ENCODE data around the gene SLC22A6.
"Not testable (repeated sequence)": the region's sequence is repeated elsewhere in the genome, so short reads cannot be mapped to it uniquely, and the experiment has no call there.

The SLC22A6 gene

DNA sequence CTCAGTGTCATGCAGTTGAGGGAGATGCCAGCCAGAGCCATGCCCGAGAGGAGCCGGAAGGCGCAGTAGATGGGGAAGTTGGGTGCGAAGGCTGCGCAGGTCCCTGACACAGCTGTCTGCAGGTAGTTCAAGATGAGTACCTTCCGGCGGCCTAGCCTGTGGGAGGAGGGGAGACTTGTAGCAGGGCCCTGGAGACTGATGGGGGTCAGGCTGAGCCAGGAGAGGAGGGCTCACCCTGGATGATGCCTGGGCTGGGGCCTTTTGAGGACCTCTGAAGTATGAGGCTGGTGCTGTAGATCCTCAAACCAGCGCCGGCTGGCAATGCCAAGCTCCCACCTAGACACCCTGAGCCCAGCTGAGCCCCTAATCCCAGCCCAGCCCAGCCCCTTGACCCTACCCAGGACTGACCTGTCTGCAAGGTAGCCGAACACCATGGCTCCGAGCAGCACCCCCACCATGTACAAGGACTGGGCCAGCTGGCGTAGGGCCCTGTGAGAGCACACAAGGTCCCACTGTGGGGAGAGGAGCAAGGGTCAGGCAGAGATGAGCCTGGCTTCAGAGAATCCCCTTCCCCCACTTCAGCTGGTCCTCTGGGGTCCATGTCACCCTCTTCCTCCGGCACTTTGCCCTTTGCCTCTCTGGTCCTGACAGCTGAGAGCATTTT is 1.1 kb downstream of the SLC22A6 start:
- DNase-seq = no peak

DNA sequence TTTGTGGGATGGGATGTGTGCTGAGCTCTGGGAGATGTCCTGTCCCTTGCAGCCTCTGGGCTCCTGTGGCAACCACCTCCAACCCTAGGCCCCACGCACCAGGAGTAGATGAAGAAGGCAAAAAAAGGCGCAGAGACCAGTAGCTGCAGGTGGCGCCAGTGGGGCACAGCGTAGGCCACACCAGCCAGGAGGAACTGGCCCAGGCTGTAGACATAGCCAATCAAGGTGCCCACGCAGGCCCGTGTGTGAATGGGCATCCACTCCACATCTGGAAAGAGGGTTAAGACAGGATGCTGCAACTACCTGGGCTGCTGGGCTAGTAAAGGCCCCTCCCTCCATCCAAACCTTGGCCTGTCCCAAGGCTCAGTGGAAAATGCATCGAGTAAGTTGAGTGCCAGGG is 3.0 kb downstream of the SLC22A6 start:
- DNase-seq = no peak

DNA sequence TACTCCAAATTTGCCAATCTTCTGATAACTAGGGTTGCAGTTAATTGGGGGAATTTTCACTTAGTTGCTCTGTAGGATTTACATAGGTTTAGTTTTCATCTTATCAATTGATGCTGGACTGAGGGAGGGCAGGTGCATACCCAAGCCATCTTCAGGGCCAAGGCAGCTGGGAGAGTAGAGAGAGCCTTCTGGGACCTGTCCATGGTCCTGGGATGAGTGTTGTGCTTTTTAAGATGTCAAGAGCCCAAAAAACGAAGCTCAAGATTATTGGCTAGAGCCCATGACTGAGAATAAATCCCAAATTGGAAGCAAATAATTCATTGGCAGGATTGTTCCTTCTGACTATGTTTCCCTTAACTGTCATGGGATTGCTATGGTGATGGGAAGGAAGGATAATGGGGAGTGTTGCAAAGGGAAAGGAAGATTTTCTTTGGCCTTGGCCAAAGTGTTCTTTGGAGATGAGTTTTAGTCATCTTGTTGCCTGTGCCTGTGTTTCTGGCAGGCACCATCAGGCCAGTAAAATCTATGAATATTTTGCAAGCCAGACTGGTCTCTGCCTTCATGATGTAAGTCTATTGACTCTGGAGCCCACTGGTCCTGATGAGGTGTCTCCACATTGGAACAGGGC is 4.5 kb downstream of the SLC22A6 start:
- DNase-seq = no peak

DNA sequence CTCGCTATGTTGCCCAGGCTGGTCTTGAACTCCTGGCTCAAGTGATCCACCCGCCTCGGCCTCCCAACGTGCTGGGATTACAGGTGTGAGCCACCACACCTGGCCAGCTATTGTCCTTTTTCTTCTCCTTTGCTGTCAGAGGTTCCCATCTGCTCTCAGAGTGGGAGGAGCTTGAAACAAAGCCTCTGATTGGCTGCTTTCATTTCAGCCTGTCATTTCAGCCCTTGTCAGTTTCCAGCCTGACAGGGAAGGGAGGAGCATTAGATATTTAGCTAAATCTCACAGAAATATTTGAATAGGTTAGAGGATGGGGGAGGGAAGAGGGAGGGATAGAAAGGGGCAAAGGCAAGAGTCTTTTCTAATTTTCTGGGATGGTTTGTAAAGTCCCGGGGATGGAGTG is 8.7 kb downstream of the SLC22A6 start:
- DNase-seq = no peak

DNA sequence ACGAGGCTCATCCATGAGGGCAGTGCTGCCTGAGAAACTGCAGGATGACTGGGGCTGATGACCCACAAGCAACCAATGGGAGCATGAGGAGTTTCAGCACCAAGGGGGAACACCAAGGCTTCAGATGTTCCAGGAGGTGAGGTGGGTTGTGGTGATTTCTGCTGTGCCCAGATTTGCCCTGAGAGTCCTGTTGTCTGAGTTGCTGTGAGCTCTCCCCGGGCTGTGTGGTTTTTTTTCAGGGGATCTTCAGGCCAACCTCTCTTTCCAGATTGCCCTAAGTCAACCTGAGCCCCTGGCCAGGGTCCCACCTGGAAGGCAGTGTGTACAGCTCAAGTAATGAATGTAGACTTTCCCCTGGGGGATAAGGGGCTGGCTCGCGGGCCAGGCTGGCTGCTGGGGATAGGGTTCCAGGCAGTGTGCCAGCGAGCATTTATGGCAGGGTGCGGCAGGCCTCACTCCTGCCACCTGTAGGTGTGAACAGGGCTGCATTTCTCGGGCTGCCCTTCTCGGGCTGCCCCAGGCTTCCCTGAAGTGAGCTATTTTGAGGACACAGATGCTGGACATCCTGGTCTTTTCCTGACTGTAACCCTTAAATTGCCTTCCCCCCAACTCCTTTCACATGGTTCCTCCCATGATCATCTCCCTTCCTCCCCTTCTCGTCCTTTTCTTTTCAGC is 9.8 kb downstream of the SLC22A6 start:
- no peak for DNase-seq

DNA sequence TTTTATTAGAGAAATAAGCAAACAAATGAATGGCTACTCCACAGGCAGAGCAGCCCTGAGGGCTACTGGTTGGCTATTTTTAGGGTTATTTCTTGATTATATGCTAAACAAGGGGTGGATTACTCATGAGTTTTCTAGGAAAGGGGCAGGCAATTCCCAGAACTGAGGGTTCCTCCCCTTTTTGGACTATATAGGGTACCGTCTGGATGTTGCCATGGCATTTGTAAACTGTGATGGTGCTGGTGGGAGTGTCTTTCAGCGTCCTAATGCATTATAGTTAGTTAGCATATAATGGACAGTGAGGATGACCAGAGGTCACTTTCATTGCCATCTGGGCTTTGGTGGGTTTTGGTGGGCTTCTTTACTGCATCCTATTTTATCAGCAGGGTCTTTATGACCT is 19.2 kb downstream of the SLC22A6 start:
- no peak for DNase-seq

DNA sequence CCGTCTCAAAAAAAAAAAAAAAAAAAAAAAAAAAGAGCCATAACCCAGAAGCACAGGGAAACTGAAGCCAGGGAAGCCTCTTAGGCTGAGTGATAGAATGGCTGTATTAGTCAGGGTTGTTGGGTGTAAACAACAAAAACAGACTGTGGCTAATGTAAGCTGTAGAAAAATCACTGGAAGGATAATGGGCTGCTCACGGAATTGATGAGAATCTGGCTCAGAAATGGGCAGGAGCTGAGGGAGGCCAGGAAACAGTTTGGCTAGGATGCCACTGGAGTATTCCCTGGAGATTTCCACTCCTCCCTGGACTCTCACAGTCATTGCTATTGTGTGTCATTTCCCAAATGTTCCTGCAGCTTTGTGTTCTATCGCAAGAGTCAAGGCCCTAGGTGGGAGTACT is 22.4 kb downstream of the SLC22A6 start:
- DNase-seq = no peak

DNA sequence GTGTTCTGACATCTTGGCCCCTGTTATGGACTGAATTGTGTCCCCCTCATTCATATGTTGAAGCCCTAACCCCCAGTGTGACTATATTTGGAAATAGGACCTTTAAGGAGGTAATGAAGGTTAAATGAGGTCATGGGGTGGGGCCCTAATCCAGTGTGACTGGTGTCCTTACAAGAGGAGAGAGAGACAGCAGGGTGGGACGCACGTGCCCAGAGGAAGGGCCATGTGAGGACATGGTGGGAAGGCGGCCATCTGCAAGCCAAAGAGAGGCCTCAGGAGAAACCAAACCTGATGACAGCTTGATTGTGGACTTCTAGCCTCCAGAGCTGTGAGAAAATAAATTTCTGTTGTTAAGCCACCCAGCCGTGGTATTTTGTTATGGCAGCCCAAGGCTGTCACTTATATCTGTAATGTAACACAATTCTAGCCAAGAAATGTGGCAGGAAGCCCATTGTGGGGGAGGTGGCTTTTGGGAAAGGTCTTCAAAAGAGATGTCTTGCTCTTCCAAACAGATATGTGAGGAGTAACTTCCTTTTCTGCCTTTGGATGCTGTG is 23.7 kb downstream of the SLC22A6 start:
- no peak for DNase-seq

DNA sequence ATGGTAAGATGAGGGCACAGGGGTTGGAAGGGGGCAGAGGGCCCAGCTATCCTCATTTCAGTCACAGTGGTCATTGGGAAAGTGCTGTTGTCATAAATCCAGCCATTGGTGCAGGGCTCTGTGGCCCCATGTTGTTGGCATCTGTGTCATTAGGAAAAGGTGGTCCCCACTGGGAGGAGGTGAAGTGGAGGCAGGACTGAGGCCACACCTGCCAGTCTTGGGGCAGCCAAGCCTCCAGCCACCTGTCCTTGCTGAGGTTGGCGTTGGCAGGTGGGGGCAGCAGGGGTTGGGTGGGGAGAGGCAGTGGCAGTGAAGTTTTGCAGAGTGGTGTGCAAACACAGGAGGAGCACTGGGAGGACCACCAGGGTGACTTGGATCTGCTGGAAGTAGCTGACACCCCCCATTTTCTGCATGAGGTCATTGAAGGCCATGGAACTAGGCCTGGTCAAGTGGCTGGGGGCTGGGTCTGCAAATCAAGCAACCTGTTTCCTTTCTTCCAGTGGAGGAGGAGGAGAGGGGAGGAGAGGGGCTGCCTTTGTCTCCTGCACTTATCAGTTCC is 25.3 kb downstream of the SLC22A6 start:
- DNase-seq = no peak

DNA sequence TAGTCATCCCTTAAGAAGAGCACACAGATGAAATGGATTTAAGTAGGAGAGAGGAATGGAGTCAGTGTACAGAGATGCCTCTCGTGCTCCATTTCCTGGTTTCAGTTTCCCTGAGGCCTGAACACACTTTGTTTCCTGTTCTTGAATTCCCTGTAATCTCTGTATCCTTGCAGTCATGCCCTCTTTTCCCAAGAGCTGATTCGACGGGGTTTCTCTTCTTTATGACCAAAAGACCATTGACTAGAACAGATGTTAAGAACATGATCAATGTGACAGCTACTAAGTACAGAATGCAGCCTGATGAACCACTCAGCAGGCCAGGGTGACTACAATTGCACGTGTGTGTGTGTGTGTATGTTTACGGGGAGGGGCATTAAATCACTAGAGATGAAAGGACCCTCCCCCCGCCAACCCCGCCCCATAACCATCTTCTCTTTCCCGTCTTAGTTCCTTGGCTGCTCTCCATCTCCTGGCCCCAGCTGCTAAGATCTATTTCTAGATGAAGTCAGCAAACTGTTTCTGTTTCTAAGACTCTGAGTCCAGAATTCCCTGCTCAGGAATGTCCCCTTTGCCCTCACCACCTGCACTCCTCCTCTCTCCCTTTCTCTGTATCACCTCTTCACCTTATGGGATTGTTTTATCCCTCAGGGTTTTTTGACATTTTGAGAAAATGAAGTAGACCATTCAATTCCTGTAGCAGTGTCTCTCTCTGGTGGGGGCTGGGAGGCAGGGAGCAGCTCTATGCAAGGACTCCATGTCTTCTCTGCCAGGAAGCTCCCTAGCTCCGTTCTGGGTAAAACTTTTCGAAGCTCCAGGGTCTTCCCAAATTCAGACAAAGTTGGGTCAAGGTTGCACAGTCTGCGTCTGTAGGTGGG is 26.0 kb downstream of the SLC22A6 start:
- DNase-seq = no peak

DNA sequence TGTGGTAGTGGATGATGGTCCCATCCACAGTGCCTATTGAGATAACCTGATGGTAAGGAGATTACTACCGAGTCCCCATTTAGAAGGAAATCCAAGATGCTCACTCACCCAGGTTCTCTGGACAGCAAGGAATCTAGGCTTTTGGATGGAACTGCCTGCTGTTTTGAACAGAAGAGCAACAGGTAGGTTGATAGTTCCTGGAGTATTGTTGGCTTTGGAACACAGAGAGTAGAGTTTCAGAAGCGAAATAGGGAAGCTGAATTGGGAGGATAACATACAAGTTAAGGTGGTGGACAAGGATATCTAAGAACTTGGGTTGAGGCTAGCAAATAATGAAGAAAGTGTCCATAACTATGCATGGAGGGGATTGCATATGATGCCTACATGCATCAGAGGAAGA is 27.6 kb downstream of the SLC22A6 start:
- no peak for DNase-seq

DNA sequence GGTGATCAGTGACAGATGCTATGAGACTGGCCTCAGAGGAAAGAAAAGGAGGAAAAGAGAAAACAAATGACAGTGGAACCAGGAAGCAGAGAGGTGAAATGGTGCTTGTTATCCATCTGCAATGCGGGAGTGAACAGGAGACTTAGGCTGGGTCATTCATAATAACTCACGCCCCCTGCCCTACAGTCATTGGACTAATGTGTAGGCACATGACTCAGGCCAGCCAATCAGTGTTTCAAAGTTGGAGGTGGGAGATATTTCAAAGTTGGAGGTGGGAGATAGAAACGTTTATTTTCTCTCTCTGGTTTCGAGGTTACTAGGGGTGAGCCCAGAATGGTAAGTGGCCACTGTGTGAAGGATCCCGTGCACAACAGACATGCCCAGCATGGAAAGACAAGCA is 30.3 kb downstream of the SLC22A6 start:
- DNase-seq = no peak

DNA sequence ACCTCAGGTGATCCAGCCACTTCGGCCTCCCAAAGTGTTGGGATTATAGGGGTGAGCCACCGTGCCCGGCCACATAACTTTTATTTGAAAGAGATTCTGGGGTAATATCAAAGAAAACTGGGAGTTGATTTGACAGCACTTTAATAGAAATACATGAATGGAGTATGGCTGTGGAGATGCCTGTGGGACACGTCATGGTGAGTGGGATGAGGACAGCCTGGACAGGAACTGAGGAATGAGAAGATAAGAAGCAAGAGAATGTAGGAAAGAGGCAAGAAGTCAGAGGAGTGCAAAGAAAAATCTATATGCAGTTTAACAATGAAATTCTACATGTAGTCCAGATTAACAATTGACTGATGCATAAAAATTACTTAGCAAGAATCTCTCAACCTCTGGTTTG is 31.0 kb downstream of the SLC22A6 start:
- no peak for DNase-seq

DNA sequence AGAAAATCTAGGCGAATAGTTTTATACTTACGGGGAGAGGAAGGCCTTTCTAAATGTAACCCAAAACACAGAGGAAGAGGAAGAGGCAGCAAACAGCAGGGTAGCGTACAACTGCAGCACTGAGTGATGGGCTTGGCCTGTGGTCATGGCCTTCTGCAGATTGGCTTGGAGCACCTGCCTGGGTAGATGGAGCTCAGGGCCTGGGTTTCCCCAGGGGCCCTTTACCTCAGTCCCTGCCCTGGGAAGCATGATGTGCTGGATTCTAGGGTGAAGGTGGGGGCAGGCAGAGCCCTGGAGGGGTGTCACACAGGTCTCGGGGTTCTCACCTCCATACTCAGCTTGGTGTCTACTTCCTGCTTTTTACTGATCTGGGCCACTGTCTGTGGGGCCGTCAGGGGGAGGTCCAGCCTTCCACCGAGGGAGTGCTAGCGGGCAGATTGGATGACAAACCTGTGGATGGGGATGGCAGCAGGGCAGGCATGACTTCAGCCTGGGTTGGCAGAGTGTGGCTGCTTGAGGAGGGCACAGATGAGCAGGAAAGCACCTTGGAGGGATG is 35.9 kb downstream of the SLC22A6 start:
- no peak for DNase-seq

DNA sequence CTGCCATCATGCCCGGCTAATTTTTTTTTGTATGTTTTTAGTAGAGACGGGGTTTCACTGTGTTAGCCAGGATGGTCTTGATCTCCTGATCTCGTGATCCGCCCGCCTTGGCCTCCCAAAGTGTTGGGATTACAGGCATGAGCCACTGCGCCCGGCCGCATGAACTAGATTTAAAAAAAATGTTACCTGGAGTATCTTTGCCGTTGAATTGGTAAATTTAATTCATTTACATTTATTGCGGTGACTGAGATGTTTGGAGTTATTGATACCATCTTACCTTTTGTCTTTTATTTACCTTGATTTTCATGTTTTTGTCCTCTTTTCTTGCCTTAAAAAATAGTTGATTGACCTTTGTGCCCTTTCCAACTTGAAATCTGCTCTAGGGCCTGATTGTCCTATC is 39.2 kb downstream of the SLC22A6 start:
- DNase-seq = not testable (repeated sequence)

DNA sequence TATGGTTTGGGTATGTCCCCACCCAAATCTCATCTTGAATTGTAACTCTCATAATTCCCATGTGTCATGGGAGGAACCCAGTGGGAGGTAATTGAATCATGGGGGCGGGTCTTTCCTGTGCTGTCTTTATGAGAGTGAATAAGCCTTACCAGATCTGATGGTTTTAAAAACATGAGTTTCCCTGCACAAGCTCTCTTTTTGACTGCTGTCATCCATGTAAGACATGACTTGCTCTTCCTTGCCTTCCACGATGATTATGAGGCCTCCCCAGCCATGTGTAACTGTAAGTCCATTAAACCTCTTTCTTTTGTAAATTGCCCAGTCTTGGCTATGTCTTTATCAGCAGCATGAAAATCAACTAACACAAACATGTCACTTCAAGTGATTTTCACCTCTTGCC is 47.2 kb downstream of the SLC22A6 start:
- not testable (repeated sequence) for DNase-seq

DNA sequence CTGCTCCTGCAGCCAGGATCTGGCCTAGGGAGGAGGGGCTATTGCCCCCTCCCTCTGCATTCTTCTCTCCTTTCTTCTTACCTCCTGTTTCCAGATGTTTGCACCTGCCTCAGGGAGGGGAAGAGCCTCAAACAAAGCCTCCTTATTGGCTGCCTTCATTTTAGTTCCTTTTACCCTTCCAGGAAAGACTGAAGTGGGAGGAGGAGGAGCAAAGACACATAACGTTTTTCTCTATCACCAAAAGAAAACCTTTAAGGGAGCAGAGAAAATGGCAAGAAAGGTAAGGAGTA is 50.3 kb downstream of the SLC22A6 start:
- DNase-seq = no peak

DNA sequence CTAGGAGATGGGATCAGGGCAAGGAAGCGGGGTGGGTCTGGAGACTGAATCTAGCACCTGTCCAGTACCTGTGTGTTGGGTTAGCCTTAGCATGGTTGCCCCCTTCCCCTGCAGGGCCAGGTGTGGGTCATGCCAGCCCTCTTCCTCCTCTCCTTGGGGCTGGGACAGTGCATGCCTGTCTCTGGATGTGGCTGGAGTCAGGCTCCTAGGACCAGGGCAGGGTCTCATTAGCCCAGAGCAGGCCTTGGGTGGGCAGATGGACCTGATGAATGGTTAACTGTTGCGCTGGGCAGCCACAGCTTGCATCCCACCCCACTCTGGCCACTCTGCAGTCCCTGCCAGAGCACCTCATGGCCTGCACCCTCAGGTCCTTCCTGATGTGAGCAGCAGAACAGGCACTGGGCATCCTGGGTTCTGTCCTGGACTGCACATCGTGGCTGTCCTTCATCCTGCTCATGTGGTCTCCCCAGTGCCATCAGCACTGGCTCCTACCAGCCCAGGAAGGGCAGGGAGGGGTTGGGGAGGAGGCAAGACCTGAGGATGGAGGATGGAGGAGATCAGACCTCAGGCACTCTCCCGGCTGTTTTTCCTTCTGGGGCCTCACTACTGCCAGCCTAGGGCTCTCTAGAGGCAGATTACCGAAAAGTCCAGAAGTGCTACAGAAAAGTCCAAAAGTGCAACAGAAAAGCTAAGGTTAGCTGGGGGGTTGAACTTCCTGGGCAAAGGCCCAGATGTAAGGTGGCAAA is 50.8 kb downstream of the SLC22A6 start:
- DNase-seq = no peak

DNA sequence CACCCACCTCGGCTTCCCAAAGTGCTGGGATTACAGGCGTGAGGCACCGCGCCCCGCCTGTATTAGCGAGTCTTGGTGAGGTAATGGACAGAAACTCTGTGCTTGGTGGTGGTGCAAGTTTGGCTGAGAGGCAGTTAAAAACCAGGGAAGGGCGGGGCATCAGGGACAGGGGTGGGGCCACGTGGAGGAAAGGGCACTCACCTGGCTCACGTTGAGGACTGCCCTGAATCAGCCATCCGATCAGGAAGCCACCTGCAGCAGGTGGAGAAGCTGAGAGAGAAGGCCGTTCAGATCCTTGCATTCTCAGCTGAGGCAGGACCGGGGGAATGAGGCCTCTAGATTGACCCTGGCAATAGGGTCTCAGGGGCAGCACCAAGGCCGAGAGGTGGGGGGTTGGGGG is 51.5 kb downstream of the SLC22A6 start:
- no peak for DNase-seq

DNA sequence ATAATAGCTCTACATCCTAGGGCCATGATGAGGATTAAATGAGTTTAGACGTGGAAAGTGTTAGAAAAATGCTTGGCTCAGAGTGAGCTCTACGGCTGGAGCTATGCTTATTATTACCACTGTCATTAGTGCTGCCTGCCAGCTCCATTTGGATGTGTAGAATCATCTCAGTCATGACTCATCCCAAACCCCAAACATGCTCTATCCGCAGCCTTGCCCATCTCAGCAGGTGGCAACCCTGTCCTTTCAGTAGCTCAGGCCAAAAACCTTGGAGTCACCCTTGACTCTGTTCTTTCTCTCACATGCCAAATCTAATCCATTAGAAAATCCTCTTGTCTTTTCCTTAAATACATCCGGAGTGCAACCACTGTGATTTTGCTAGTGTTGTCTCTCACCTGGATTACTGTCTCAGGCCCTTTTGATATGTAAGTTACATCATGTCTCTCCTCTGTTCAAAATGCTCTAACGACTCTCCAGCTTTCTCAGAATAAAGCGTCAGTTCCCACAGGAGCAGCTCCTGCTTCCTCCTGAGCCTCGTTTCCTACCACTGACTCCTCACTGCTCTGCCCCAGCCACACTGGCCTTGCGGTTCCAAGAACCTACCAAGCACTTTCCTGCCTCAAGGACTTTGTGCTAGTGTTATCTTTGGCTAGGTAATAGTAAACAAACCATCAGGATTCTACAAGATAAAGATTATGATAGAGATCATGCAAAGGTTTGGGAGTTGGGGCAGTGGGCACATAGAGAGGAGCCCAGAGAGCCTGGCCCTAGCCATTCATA is 53.1 kb downstream of the SLC22A6 start:
- no peak for DNase-seq

DNA sequence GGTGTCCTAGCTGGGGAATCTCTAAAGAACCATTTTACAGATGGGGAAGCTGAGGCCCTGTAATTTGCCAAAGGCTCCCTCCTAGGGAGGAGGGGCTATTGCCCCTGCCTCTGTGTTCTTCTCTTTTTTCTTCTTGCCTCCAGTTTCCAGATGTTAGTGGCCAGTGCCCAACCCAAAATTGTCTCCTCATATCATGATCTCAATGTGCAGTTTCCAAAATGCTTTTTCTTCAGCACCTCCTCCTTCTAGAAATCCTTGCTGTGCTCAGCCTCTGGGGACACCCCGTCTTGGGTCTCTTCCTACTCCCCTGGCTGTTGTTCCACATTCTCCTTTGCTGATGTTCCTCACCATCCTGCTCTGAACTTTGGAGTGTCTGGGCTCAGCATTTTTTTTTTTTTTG is 54.1 kb downstream of the SLC22A6 start:
- no peak for DNase-seq
